Stomach (tissue), 4 donors: ENCODE data around the gene NPC2.

Experiments used
- CTCF ChIP-seq, 7 experiments: fragments of 450-650 bp in 4 of 7; fragments of 200-600 bp in 3 of 7; sonication (generic) in 3 of 7; IDR thresholded peaks; one replicate each; pipeline ENCODE4 v1.5.1; 2016 to 2019; ENCODE audit warnings: antibody characterized with exemption in 7 of 7, control low read depth in 2 of 7, mild to moderate bottlenecking in 1 of 7
- POLR2A ChIP-seq, 4 donors: fragments of 450-650 bp; IDR thresholded peaks; one replicate each; pipeline ENCODE4 v1.6.1; 2016; ENCODE audit warnings: antibody characterized with exemption in 4 of 4, control low read depth in 2 of 4, mild to moderate bottlenecking in 1 of 4, moderate library complexity in 1 of 4

- TF ChIP-seq CTCF (IDR thresholded peaks at IDR 0.05) (no peak), POLR2A (IDR thresholded peaks at IDR 0.05) (no peak)
These were observed 10.5 kb downstream of the NPC2 start for GRCh38 chr14:74482571-74482970.
